ENCODE results near the gene NUDCD2.
"Not testable (repeated sequence)": the region's sequence is repeated elsewhere in the genome, so short reads cannot be mapped to it uniquely, and the experiment has no call there.

The NUDCD2 gene

DNA sequence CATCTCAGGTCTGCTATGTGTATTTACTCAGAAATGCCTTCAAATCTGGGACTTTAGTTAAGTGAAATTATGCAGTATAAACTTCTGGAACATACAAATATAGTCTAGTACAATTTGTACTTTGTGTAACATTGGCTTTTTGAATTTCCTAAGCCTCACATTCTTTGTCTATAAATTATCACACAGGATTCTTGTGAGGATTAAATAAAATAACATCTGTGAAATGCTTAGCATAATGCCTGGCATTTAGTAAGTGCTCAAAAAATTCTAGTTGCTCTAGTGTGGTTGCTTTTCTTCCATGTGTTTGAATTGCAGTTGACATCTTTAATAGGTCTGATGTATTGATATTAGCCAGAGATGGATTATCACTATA is 3.1 kb upstream of the NUDCD2 start:
- DNase-seq, result no peak

DNA sequence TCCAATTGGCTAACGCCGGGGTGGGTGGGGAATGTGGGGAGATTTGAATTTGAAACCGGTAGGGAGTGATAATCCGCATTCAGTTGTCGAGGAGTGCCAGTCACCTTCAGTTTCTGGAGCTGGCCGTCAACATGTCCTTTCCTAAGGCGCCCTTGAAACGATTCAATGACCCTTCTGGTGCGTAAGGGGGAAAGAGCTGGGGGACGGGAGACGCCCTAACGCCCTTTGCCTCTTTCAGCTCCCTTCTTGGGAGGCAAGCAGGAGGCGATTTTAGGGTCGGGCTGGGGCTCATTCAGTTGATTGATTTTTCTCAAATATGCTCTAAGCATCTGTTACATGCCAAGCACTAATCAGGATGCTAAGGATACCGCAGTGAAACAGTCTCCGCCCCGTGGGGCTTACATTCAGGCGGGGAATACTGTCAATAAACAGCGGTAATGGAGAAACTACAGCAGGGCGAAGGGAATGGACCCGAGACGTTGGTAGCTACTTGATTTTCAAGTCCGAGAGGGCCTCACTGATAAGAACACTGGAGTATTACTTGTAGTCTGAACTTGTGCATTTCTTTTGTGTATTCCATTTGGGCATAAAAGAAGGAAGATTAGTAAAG is 765 bp upstream of the NUDCD2 start, which contains the start of gene HMMR:
Gene HMMR (plus strand): TSS at position 71 of the 610 bp plus-strand sequence. CDS start 61 bp downstream, at position 132.
- peak; percentile 24 for DNase-seq

GRCh38 chr5:163459462-163459818 is 462 bp downstream of the NUDCD2 start:
- peak; percentile 55 for DNase-seq

GRCh38 chr5:163458778-163459385 is 1.0 kb downstream of the NUDCD2 start:
- DNase-seq, result no peak

- DNase-seq, result no peak
Measured at GRCh38 chr5:163456840-163457239, 3.1 kb downstream of the NUDCD2 start.

- DNase-seq, result no peak
Measured at GRCh38 chr5:163456029-163456589, 3.8 kb downstream of the NUDCD2 start.

GRCh38 chr5:163455406-163455805 is 4.5 kb downstream of the NUDCD2 start:
- DNase-seq, result not testable (repeated sequence)

GRCh38 chr5:163453705-163454104 is 6.2 kb downstream of the NUDCD2 start:
- DNase-seq, result no peak

DNA sequence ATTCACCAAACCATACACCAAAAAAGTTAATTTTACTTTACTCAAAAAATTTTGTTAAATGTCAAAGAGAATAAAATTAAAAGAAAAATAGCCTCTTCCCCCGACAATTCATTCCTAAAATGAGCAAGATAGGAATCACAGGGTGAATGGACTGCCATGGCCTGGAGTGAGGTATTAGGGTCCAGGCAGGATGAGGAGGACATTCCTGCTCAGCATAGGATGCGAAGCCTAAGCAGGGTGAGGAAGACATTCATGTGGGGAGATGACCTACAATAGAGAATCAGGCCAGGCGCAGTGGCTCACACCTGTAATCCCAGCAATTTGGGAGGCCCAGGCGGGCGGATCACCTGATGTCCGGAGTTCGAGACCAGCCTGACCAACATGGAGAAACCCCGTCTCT is 8.4 kb downstream of the NUDCD2 start:
- DNase-seq, result no peak

- no peak for DNase-seq
Measured at GRCh38 chr5:163448491-163448890, 11.4 kb downstream of the NUDCD2 start.

DNA sequence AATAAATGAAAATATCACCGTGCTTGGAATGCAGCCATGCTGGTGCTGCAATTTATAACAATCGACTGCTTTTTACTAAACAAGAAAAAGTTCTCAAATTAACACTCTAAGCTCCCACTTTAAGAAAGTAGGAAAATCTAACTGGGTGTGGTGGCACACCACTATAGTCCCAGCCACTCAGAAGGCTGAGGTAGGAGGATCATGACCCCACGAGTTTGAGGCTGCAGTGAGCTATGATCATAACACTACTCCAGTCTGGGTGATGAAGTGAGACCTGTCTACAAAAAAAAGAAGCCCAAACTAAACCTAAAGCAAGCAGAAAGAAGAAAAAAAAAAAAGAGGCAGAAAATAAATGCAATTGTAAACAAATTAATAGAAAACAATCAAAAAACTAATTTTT is 12.0 kb downstream of the NUDCD2 start:
- DNase-seq, result no peak

DNA sequence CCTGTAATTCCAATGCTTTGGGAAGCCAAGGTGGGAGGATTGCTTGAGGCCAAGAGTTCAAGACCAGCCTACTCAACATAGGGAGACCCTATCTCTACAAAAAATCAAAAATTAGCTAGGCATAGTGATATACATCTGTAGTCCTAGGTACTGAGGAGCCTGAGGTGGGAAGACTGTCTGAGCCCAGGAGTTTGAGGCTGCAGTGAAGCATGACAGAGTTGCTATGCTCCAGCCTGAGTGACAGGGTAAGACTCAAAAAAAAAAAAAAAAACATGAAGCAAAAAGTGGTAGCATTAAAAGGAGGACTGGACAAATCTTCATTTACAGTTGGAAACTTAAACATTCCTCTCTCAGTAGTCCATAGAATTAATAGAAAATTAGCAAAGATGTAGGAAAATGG is 12.7 kb downstream of the NUDCD2 start:
- no peak for DNase-seq

DNA sequence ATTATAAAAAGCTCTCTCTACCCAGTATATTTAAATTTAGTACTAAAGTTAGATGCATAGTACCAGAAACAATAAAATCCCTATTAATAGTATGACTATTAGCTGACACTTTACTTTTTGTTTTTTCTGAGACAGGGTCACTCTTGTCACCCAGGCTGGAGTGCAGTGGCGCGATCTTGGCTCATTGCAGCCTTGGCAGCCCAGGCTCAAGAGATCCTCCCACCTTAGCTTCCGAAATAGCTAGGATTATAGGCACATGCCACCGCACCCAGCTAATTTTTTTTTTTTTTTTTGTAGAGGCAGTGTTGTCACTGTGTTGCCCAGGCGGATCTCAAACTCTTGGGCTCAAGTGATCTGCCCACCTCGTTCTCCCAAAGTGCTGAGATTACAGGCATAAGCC is 14.6 kb downstream of the NUDCD2 start:
- DNase-seq, result no peak

DNA sequence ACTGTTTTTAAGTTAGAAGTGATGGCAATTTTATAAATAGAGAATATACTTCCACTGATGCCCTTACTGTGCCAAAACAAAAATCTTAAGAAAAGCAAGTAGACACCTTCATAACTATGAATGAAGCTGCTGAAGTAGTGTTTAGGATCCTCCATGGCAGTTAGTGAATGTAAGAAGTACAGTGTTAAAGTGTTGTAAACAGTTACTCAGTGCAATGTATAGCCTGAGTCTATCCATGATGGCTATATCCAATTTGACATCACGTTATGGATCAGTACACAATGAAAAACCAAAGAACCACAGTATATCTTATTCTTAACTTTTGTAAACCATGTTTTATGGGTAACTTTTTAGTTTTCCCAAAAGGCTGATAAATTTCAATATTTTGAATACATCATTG is 15.4 kb downstream of the NUDCD2 start:
- no peak for DNase-seq

- DNase-seq, result no peak
Measured at GRCh38 chr5:163440954-163441353, 18.9 kb downstream of the NUDCD2 start.

DNA sequence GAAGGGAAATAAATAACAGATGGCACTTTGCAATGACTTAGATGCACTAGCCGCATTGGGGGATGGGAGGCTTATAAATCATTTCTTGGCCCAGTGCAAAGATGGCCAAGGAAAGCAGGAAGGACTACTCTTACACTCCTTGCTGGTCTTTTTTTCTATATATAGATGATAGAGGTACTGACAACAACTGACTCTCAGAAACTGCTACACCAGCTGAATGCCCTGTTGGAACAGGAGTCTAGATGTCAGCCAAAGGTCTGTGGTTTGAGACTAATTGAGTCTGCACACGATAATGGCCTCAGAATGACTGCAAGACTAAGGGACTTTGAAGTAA is 20.8 kb downstream of the NUDCD2 start:
- no peak for DNase-seq

DNA sequence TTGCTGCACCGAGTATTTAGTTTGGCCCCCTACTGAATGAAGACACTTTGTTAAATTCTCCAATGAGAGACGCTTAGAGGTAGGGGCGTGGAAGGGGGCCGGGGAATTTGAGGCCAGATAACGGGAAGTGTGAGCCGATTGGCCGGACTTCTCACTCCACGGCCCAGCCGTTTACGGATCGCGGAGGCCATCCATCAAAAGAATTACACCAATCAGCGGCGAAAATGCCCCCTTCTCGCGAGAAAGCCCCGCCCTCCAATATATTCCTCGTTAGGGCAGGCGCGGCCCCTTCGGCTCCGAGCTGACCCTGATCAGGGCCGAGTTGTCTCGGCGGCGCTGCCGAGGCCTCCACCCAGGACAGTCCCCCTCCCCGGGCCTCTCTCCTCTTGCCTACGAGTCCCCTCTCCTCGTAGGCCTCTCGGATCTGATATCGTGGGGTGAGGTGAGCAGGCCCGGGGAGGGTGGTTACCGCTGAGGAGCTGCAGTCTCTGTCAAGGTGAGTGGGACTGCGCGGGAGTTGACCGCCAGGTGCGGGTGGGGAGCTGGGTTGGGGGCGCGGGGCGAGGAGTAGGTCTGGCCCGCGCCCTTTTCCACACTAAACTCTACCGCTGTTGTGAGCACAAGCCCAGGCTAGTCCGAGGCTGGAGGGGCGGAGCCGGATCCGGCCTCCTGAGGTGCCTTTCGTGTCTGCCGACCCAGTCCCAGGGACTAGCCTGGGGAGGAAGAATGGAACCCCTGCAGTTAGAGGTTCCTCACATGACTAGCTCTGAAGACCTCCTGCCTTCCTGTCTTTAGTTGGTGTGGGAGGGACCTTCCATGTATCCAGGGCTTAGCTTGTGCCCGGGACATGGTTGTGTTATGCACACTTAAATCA is 22.4 kb downstream of the NUDCD2 start, which contains the start of gene CCNG1:
Gene CCNG1 (plus strand): TSS at position 287 of the 874 bp plus-strand sequence. CDS start 1,662 bp downstream, outside the sequence.
- peak; percentile 88 for DNase-seq

GRCh38 chr5:163437011-163437308 is 22.9 kb downstream of the NUDCD2 start:
- no peak for DNase-seq

DNA sequence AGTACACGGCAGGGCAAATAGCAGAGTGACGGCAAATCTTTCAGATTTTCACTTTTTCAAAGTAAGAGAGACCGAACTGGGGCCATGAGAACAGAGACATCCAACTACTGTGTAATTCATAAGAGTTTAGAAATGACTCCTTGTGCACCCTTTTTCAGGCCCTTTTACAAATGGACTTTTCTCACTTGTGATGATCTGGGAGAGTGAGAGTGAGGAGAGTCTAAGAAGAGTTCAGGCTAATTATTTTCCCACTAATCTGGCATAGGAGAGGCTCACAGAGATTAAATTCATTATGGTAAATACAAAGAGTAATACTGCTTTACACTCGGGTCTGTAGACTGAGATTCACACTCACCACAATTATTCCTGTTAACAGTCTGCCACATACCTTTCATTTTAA is 23.4 kb downstream of the NUDCD2 start:
- no peak for DNase-seq

DNA sequence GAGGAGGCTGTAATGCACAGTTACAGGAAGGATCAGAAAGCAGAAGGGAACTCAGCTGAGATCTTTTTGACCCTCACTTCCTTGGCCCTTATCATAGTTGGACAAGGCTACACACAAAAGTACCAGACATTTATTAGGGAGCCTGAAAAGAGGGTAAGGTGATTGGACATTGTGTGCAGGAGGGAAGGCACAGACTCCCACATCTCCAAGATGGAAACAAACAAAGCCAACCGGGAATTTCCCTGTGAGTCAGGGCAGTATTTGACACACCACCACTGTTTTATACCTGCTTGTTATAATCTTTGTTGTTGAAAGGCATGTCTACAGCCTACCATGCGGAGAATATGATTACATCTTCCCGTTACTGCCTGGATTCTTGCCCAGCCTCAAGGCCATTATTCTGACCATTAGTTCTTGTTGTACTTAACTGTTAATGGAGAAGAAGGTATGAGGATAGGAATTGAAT is 25.5 kb downstream of the NUDCD2 start:
- DNase-seq, result no peak

- DNase-seq, result no peak
Measured at GRCh38 chr5:163433271-163433670, 26.6 kb downstream of the NUDCD2 start.

DNA sequence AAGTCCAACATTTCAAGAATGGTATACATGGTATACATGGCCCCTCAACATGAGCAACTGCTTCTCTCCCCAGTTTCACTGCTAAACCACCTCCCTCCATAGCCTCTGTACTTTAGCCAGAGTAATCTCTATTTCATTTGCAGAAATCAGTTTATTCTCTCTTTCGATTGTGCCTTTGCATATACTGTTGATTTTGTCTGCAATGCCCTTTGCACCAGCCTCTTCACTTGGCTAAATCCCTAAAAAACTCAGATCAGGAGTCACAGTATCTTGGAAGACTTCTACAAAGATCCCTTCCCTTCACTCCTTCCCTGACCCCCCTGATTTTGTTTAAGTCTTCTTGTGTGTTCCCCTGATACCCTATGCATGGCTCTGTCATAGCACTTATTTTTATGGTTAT is 27.4 kb downstream of the NUDCD2 start:
- DNase-seq, result no peak

DNA sequence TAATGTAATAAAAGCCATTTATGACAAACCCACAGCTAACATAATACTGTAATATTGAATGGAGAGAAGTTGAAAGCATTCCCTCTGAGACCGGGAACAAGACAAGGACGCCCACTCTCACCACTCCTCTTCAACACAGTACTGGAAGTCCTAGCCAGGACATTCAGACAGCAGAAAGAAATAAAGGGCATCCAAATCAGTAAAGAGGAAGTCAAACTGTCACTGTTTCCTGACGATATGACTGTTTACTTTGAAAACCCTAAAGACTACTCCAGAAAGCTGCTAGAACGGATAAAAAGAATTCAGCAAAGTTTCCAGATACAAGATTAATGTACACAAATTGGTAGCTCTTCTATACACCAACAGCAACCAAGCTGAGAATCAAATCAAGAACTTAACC is 33.8 kb downstream of the NUDCD2 start:
- DNase-seq, result not testable (repeated sequence)

DNA sequence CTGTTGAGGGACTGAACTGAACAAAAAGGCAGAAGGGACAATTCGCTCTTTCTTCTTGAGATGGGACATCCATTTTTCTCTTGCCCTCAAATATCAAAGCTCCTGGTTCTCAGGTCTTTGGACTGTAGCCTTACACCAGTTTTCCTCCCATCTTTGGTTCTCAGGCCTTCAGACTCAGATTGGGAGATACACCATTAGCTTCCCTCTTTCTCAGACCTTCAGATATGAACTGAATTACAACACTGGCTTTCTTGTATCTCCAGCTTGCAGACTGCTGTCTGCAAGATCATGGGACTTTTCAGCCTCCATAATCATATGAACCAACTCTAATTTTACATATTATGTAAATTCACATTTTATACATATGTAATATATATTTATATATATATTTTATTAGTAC is 35.1 kb downstream of the NUDCD2 start:
- no peak for DNase-seq

All from NCI-H510A treated with DMSO at 0.1 percent for 48 hours (cell line).